ENCODE data around the gene AFDN. TPM values are rescaled to one million over a fixed set of nuclear protein-coding genes. Genes with fewer than 3 reads are reported as not detected.

AFDN gene
- total and polyA plus RNA-seq, 2 of the 8 experiments (the other 6 are each of a cell fraction or from before 2014, with no cell fraction given): 53.4 to 192 TPM

DNA sequence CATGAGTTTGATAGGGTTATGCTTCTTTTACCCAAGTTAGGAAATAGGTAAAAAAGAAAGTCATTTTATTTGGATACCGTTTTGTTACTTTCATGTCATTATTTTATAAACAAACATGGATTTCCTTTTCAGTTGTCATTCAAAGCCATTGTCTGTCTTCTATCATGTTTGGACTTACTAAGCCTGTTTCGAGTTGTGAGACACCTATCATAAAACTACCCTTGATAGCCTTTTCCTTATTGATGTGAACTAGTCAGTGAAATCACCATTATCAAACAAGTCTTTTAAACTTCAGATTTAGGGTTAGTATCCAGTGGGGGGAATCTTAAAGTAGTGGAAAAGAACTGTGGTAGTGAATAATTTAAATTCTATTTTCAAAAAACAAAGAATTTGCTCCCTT is 85.8 kb downstream of the AFDN start:
- Histone ChIP-seq H2AK5ac (ENCODE audit: low read depth, low read length) (no peak overlapping the region), H2BK15ac (ENCODE audit: low read length) (no peak overlapping the region), H2BK20ac (ENCODE audit: low read length) (no peak overlapping the region), H4K91ac (replicated peaks; ENCODE audit: insufficient read length, low read length) (no peak overlapping the region), H3K56ac (replicated peaks; ENCODE audit: insufficient read length, low read depth, low read length) (no peak overlapping the region), H3K4me2 (ENCODE audit: insufficient read depth in 1 of 2, low read depth in 2 of 2, low read length in 2 of 2) (no peak overlapping the region), H4K5ac (ENCODE audit: insufficient read length, low read depth, low read length) (no peak overlapping the region), H2BK12ac (ENCODE audit: low read depth, low read length) (no peak overlapping the region), H3K4me3 (ENCODE audit: extremely low read depth in 1 of 4, insufficient read depth in 2 of 4, low read depth in 3 of 4, low read length in 4 of 4) (no peak overlapping the region), H3K27me3 (replicated peaks in 1 of 4; ENCODE audit: control insufficient read depth in 3 of 4, extremely low read depth in 1 of 4, insufficient read depth in 3 of 4, low read length in 3 of 4) (peaks cover 0 to 1% (median 0%) of the 10 kb centered on the region in 4 experiments; a peak in 1 of 7 replicates), H3K36me3 (ENCODE audit: control insufficient read depth in 2 of 4, insufficient read depth in 4 of 4, low read length in 3 of 4) (peaks cover 13 to 70% (median 45%) of the 10 kb centered on the region in 4 experiments), H4K20me1 (replicated peaks in 1 of 2; ENCODE audit: control insufficient read depth in 1 of 2, insufficient read depth in 2 of 2, low read length in 2 of 2) (peaks cover 0 to 2% of the 10 kb centered on the region in 2 experiments), H3K18ac (ENCODE audit: extremely low read depth, low read length) (no peak overlapping the region), H3K9me3 (ENCODE audit: insufficient read depth in 2 of 2, low read depth in 1 of 2, low read length in 1 of 2) (no peaks in the 10 kb centered on the region), H3K23ac (ENCODE audit: insufficient read length) (no peak overlapping the region), H4K8ac (ENCODE audit: extremely low read depth, insufficient read depth, low read length) (no peak overlapping the region), H3K79me2 (ENCODE audit: control insufficient read depth in 1 of 2, insufficient read depth in 2 of 2, low read length in 2 of 2) (no peaks in the 10 kb centered on the region), H2BK5ac (ENCODE audit: low read depth, low read length) (no peak overlapping the region), H3K4ac (replicated peaks; ENCODE audit: insufficient read length, low read depth, low read length) (no peak overlapping the region), H3K9ac (replicated peaks in 1 of 4; ENCODE audit: extremely low read depth in 1 of 4, low read depth in 3 of 4, low read length in 3 of 4) (no peak overlapping the region), H3K4me1 (replicated peaks in 1 of 4; ENCODE audit: control insufficient read depth in 3 of 4, insufficient read depth in 4 of 4, low read length in 3 of 4) (no peaks in the 10 kb centered on the region), H3K23me2 (ENCODE audit: low read depth, low read length) (no peaks in the 10 kb centered on the region), H3K14ac (ENCODE audit: insufficient read length) (no peak overlapping the region), H2AFZ (ENCODE audit: low read length) (no peak overlapping the region), H3K79me1 (ENCODE audit: low read depth, low read length) (no peaks in the 10 kb centered on the region), H2BK120ac (replicated peaks; ENCODE audit: low read depth, low read length) (no peak overlapping the region), H3K27ac (ENCODE audit: low read depth, low read length) (no peak overlapping the region)
- ChIA-PET POLR2A (ENCODE audit: partially characterized antibody) (no interaction called here), CTCF (ENCODE audit: partially characterized antibody) (no interaction called here)
- FAIRE-seq (no peak), DNase-seq (ENCODE audit: low read depth in 1 of 2, low spot score in 2 of 2) (no peak)
- TF ChIP-seq CTBP2 (IDR thresholded peaks at IDR 0.05; ENCODE audit: borderline replicate concordance, insufficient read depth, insufficient read length, low read length): no peak
- TF ChIP-seq CHD2 (IDR thresholded peaks at IDR 0.05; ENCODE audit: low read length): no peak
- 95% methylated on average over 2 of the region's 2 CpGs; no CpG with 5 or more reads in 1 of the 2 experiments for WGBS, 2 experiments (ENCODE audit: extremely low coverage in 1 of 2, insufficient coverage in 1 of 2, insufficient read length in 1 of 2, insufficient replicate concordance in 2 of 2, low coverage in 1 of 2, low lambda C conversion rate in 2 of 2, missing lambda C conversion rate in 1 of 2)

All from H1 (cell line).